Measurements from ENCODE around the gene FAM171A1.

DNA sequence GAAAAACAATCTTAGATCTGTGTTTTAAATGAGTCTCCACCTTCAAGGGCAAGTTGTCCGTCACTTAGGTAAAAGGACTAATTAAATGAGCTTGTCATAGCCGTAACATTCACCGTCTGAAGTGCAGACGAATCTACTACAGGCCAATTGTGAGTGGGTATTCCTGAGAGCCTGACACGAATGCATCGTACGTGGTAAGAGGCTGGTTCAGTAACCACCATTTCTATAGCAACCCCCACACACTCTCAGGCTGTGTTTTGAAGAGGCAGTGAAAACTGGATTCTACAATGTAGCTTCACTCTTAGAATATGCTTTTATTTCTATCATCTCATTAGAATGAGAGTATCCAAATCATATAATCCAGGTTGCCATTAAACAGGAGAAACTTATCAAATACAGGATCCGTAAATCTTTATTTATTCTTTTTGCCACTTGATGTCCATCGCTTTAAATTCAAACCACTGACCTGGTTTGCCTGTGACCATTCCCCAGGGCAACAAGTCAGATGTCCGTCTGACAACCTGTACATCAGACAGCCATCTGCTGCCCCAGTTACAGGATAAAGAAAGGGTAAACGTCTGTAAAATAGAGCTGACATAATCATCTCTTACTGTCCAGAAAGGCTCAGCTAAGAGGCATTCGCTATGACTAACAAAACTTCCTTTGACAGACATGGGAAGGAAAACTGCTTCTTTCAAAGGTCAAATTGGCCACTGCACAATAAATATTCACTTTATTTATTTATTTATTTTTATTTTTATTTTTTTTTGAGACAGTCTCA is 132.3 kb downstream of the FAM171A1 start:
- TF ChIP-seq POLR2A (IDR thresholded peaks at IDR 0.05) = no peak
- TF ChIP-seq, protein P1, sequence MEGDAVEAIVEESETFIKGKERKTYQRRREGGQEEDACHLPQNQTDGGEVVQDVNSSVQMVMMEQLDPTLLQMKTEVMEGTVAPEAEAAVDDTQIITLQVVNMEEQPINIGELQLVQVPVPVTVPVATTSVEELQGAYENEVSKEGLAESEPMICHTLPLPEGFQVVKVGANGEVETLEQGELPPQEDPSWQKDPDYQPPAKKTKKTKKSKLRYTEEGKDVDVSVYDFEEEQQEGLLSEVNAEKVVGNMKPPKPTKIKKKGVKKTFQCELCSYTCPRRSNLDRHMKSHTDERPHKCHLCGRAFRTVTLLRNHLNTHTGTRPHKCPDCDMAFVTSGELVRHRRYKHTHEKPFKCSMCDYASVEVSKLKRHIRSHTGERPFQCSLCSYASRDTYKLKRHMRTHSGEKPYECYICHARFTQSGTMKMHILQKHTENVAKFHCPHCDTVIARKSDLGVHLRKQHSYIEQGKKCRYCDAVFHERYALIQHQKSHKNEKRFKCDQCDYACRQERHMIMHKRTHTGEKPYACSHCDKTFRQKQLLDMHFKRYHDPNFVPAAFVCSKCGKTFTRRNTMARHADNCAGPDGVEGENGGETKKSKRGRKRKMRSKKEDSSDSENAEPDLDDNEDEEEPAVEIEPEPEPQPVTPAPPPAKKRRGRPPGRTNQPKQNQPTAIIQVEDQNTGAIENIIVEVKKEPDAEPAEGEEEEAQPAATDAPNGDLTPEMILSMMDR (IDR thresholded peaks at IDR 0.05) = no peak

Data from uterus (tissue), 2 donors.